NCI-H524 (cell line): Measurements from ENCODE around the gene RASGEF1C.

Experiments used
- DNase-seq, 2 experiments: peaks; one replicate each; lab custom pipeline; 2025; lab: John Stamatoyannopoulos, UW

Gene RASGEF1C

DNA sequence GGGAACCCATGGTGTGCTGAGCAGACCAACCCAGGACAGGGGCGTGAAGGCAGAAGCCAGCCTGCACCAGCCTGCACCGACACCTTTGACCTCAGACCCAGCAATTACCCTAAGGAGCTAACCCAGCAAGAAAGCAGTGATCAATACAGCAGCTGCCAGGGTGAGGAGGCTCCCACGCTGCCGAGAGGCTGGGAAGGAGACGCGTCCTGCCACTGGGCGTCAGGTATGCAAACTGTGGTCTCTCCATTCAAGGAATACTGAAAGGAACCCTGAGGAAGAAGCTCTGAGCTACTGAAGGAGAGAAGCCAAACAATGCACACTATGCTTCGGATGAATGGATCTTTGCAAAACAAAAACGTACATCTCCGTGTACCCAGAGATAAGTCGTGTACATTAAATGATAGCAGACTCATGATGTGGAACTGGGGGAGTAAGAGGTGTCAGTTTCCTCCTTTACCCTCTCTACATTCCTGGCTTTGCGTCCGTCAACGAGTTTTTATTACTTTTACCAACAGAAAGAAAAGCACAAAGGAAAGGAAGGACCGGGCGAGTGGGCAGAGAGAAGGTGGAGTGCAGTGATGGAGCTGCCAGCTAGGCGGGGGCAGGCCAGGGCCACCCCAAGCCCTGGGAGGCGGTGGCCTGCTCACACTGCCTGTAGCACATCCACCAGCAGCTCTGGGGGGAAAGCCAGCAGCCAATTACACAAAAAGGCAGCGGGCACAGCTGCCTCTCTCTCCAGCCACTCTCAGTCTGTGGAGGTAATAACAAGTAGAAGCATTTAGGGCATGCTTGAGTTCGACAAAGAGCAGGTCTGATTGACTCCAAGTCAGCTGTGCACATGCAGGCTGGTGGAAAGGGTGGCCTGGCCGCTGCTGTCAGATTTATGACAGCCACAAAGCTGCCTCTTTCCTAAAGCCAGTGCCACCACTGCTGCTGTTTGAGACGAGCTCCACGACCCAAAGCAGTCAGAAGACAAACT is 29.3 kb downstream of the RASGEF1C start:
- peak in 1 of 2 experiments; percentile 25 for DNase-seq

DNA sequence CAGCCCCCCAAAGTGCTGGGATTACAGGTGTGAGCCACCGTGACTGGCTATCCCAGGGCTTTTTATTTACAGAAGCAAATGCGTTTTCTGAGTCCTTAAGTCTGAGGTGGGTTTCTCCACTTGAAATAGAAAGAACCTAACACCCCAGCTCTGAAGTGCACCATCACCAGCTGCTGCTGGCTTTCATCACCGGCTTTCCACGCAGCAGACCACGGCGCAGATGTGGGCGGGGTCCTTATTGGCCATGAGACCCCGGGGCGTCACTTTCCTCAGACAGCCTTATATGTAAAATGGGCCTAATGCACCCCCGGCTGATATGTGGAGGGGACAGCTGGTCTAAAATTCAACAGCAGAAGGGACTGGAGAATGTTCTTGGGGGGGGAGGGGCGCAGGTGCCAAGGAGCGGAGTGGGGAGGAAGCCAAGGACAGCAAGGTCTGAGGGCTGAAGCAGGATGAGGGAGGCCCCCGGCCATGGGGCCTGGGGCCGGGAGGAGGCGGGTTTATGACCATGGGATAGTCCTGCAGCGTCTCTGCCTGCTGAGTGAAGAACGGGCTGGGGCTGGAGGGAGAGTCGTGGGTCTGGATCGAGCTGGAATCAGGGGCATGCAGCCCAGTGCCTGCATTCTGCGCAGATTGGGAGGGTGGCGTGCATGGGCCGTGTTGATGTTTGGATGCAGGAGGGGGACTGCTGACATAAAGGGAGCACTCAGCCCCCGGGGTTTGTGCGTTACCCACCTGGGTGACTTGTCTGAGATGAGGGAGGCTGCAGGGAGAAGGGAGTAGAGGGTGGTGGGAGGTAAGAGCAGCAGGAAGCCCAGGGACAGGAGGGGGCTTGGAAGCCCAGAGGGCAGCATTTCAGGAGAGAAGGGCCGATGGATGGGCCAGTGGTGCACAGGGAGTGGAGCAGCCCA is 30.2 kb downstream of the RASGEF1C start:
- DNase-seq = peak; percentile 32 to 70

DNA sequence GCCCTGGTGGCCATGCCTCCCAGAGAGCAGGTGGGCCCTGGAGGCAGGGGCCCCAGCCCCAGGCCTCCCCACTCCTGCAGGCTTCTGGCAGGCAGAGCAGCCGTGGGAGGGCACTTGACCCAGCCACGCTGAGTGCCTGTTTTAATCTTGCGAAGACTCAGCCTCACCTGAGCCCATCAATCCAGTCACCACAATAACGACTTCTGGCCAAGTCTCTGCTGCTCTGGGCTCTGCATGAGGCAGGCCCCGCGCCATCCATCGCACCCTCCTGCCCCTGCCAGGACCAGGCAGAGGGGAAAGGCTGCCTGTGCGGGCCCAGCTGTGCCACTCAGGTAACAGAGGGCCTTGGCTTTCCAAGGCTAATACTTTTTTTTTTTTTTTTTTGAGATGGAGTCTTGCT is 32.8 kb downstream of the RASGEF1C start:
- peak in 1 of 2 experiments; percentile 4 for DNase-seq

DNA sequence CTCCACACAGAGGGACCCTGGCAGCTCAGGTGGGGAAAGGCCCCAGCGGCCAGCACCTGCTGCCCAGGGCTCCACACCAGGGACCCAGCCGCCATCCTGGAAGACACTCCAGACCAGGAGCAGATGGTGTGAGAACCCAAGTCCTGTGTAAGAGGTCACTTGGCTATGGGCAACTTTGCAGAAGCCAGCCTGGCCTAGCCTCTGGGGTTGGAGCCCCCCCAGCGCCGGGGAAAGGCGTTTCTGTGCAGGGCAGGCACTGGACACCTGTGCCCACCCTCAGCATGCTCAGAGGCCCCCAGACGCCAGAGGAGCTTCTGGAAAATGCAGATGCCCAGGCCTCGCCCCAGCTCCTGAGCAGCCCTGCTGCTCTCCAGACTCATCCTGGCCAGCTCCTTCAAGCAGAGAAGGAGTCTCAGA is 34.0 kb downstream of the RASGEF1C start:
- peak in 1 of 2 experiments; percentile 8 for DNase-seq

DNA sequence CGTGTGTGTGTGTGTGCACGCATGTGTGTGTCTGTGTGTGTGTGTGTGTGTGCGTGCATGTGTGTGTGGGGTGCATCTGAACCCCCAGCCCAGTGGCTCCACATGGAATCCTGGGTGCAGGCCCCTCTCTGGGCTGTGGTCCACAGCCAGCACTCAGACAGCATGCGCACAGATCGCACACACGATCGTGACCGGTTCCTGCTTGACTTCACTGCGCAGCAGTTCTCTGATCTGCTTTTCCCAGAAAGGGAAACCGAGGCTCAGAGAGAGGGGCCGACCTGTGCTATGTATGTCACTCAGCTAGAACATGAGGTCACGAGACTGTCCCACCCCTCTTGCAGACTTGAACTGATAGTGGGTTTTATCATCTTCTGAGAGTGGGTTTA is 34.4 kb downstream of the RASGEF1C start:
- no peak for DNase-seq

DNA sequence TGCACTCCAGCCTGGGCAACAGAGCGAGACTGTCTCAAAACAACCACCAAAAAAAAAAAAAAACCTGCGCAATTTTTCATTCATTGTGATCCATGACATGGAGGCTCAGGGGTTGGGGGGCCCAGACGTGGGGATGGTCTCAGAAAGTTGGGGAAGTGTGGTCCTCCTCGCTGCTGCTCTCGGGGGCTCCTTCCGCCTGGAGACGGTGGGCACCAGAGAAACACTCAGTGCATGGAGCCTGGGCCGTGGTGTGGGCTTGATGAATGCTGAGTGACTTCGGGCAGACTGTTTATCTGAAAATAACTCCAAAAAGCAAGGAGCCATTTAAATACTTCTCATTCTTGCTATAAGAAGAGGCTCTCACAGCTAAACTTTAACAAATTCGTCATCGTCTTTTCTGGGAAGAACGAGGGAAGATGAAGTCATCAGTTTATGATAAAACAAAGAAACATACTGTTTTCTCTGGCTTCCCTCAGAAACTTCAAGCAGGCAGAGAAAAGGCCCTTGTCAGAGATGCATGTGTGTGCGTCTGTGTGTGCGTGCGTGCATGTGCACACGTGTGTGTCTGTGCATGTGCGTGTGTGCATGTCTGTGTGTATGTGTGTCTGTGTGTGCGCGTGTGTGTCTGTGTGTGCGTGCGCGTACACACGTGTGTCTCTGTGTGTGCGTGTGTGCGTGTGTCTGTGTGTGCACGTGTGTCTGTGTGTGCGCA is 35.0 kb downstream of the RASGEF1C start:
- no peak for DNase-seq

DNA sequence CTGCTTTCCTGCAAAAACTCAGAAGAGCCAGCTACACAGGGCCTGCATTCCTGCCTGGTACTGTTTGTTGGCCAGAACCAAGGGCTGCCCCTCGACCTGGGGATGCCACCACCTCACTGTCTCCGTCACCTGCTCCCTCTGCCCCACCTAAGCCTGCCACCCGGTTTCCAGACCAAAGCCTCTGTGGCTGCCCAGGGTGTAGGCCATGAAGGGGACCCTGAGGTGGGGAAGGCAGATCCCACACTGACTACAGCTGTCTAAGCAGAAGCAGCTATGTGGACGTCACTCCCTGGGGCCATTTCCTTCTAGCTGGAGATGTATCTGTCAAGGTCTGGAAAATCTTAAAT is 35.8 kb downstream of the RASGEF1C start:
- DNase-seq = no peak

DNA sequence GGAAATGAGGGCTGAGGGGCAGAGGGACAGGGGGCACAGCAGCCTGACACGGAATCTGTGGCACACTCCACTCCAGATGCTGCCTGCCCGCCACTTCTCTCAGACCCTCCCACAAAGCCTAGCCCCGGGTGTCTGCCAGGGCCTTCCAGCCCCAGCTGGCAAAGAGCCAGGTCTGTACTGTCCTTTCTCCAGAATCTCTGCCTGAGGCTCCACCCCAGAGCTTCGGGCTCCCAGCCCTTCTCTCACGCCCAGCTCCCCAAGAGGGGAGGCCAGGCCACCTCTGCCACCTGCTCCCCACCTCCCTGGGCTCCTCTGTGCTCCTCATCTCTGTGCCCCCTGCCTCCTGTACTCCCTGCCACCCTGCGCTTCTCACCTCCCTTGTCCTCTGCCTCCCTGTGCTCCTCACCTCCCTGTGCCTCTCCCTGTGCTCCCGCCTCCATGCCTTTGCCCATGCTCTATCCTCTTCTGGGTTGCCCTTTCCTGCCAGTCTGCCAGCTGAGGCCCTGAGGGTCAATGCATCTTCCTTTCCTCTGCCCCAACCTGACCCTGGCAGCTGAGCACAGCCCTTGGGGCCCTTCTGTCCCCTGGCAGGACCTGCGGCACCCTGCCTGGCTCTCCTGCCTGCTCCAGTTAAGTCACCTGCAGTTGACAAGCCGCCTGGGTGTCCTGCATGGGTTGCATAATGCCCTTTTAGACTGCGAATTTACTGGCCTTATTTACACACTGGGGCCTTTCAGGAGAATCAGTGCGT is 36.4 kb downstream of the RASGEF1C start:
- peak; percentile 56 to 81 for DNase-seq

DNA sequence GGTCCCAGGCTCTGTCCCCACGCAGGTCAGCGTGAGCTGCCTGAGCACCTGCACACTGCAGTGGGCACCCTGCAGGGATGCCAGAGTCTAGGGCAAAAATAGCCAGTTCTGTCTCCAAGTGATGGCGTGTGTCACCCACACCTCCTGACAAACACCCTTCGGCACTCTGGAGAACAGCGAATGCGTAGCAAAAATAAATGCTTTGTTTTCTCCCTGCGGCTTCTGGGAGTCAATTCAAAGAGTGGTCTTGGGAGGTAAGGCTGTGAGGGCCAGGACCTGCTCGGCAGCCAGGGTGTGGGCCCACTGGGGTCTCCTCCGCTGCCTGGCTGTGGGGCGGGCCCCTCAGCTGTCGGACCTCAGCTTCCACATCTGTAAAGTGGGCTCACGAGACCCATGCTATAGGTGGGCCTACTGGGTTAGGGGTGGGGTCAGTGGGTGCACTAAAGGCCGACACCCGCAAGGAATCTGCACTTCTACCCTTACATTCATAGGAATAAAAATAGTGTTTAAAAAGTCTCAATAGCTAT is 37.4 kb downstream of the RASGEF1C start:
- no peak for DNase-seq

DNA sequence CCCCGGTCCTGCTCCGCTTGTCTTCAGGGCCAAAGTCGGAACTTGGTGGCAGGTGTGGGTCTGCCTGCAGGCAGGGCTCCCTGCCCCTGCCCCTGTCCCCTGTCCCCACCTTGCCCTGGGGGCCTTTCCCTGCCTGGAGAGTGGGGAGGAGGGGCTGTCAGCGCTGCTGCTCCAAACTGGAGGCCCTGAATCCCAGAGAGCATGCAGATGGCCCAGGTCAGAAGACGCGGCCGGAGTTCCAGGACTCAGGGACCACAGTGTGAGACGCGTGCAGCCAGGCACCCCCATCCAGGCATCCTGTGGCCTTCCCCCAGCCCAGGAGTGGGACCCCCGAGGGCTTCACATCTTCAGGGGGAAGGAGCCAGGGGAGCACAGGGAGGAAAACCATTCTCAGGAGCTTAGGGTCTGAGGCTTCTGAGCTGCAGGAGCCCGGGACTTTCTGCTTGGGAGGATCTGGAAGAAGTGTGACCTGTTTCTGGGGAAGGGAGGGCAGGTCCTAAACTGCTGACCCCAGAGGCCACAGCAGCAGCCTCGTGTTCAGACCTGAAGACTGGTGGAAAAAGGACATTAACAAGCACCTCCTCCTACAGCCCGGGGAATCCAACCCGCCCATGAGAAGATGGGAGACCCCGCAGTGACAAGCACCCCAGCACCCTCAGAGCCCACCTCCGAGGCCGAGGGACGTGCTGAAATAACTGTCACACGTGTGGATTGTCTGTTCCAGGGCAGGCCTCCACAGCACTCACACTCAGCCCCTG is 38.0 kb downstream of the RASGEF1C start:
- no peak for DNase-seq

DNA sequence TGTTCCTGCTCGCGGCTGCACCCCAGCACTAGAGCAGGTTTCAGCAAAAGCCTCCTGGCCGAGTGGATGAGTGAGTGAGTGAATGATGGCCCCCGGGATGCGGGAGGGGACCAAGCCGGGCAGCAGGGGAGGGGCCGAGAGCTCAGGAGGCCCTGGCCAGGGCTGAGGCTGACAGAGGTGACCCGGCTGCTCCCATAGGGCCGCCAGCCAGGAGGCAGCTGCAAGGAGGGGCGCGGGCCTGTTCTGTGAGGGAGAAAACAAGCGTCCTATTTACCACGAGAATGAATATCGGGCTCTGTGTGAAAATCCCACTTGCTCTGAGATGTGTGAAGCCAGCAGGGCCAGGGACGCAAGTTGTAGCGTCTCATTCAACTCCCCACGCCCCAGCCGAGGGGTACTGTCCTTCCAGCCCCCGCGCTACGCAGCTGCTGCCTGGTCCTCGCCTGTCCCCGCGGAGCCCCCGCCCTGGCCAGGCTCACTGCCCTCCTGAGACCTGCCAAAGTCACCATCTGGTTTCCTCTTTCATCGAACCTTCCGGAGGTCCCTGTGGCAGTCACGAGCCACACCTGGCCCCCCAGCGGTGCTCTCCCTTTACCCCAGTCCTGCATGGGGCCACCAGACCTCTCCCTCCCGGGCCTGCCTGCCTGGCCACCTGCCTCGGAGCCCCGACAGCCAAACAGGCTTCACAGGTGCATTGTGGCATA is 38.8 kb downstream of the RASGEF1C start:
- DNase-seq = peak in 1 of 2 experiments; percentile 10

DNA sequence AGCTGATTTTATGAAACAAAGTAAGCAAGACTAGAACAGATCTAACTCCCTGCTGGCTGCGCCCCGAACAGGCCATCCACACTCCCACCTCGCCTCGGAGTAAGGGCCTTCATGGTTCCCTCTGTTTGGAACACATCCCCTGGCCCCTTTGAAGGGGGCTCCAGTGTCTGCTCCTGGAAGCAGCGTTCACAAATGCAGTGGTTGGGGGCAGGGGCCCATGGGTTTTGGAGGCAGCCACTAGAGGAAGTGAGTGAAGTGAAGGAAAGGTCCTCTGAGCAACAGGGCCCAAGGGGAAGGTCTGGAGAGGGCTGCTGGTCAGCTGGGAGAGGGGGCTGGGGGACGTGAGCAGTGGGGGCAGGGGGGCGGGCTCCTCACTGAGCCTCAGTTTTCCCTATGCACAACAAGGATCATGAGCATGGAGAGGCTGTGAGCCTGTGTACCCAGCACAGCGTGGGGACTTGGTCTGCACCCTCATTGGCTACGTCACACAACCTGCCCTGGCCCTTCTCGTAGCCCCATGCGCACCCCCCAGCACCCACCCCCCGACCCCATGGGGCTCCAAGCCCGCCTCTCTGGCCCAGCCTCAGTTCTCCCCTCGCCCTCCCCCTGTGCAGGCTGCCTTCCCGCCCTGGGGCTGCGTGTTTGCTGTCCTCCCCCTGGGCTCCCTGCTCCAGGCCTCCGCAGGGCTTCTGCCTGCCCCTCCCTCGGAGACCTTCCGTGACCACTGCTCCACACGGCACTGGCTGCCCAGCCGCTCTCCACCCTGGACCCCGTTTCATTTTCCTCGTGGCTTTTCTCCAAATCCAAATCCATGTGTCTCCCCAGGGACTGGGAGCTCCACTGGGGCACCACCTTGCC is 39.5 kb downstream of the RASGEF1C start:
- DNase-seq = peak in 1 of 2 experiments; percentile 8

DNA sequence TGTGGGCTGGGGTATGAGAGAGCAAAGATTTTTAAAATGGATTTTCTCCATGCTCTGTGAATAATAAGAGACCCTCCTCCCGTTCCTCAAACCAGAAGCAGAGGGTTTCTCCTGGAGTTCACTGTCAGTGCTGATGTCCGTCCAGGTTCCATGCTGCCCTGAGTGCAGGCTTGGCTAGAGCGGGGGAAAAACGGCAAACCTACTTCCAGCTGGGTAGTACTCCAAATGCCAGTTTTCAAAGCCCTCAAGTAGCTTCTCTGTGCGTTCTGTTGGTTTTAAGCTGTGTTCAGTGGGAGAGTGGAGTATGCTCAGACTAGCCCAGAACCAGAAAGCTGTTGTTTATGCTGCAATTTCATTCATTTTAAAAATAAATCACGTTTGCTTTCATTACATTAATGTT is 40.3 kb downstream of the RASGEF1C start:
- peak in 1 of 2 experiments; percentile 3 for DNase-seq

DNA sequence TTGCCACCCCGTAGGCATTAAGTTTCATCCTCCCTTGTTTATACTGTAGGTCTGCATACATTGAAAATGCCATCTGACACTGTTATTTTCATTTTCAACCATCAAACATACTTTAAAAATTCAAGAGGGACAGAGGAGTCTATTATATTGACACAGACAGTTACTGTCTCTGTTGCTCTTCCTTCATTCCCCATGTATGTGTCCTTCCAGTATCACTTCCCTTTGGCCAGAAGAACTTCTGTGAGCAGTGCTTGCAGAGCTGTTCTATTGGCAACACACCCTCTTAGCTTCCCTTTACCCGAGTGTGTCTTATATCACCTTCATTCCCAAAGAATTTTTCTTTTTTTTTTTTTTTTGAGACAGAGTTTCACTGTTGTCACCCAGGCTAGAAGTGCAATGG is 42.8 kb downstream of the RASGEF1C start:
- no peak for DNase-seq

DNA sequence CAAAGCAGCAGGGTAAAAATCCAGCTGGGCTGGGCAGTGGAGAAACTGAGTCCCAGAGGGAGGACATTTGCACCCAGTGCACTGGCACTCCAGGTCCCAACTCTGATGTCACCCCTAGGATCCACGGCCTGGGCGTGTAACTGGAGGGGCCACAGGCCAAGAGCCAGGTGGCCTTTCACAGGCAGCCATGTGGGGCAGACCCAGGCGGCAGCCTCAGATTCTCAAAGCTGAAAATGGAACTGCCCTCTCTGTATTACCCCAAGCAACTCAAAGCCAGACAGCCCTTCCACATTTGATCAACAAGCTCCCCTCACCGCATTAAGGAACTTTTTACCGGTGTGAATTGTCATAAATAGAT is 46.7 kb downstream of the RASGEF1C start:
- no peak for DNase-seq

DNA sequence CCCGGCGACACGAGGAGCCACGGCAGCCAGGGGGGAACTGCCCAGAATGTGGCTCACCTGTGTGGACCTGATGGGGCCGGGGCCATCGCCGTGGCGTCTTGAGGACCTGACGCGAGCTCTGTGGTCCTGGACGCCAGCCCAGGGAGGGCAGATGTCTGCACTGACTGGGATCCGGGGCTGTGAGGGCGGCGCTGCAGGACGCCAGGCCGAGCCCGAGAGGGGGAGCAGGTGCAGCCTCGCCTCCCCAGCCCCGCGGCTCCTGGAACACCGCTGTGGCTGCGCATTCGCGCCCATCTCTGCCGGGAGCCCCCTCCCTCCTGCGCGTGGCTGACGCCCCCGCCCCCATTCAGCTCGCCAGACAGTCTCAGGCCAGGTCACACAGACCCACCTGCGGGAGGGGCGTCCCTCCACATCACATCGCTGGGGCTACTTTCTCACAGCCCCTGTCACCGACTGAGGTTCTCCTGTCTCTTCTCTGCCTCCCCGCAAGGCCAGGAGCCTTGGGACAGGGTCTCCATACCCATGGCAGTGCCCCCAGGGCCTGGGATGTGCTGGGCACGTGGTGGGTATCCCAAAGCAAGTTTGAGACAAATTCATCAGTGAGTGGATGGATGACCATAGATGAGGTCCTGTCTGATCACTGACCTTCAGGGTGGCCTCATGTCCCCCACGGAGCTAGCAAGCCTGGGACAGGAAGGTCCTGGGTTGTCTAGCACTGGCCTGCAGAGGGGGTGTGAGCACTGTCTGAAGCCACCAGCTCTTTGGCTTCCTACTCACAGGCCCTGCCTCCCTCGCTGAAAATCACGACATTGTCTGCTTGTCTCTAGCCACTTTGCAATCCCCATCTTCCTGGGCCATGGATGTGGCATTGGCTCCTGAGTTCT is 47.3 kb downstream of the RASGEF1C start:
- DNase-seq = peak; percentile 38 to 70

DNA sequence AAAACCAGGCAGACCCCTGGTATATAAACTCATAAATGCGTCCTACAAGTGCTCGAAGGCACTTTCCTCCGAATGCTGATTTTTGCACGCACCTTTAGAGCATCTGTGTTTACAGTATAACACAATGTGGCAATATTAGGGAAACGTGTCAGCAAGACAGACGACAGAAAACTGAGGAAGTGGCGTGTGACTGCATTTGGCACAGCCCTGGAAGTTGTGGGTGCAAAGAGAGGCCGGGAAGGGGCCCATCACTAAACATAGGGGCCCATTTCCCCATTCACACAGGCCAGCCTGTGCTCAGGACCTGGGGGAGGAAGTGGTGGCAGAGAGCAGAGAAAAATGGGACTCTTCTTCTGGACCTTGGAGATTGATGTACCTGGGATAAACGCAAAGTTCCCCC is 48.2 kb downstream of the RASGEF1C start:
- DNase-seq = no peak

DNA sequence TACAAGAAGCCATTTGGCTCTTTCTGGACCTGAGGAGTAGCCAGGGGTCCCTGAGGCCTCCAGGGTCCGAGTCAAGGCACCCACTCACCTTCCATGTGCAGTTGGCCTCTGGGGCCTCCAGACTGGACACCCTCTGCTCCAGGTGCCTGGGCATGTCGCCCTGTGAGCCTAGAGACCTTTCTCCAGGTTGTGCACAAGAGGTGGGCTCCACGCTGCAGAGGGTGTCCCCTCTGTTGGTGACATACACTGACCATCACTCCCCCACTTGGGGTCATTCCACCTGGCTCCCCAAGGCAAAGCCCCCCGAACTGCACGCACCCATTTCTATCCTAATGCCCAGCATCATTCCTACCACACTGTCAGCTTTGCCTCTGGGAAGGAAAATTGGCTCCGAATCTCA is 48.8 kb downstream of the RASGEF1C start:
- no peak for DNase-seq
